ELF-1 (cell line): Measurements from ENCODE around the gene EPB41L5.
A peak's percentile ranks its signal among the peaks of the same experiment; 100 is the strongest.
"Not testable (repeated sequence)": the region's sequence is repeated elsewhere in the genome, so short reads cannot be mapped to it uniquely, and the experiment has no call there.

Experiments
- DNase-seq: peaks from one replicate; pipeline ENCODE4 v3.0.0-alpha.2; 2016; ENCODE audit warnings: low read depth, low spot score

The EPB41L5 gene

GRCh38 chr2:120199817-120200459 is 187.1 kb downstream of the EPB41L5 start:
- not testable (repeated sequence) for DNase-seq

DNA sequence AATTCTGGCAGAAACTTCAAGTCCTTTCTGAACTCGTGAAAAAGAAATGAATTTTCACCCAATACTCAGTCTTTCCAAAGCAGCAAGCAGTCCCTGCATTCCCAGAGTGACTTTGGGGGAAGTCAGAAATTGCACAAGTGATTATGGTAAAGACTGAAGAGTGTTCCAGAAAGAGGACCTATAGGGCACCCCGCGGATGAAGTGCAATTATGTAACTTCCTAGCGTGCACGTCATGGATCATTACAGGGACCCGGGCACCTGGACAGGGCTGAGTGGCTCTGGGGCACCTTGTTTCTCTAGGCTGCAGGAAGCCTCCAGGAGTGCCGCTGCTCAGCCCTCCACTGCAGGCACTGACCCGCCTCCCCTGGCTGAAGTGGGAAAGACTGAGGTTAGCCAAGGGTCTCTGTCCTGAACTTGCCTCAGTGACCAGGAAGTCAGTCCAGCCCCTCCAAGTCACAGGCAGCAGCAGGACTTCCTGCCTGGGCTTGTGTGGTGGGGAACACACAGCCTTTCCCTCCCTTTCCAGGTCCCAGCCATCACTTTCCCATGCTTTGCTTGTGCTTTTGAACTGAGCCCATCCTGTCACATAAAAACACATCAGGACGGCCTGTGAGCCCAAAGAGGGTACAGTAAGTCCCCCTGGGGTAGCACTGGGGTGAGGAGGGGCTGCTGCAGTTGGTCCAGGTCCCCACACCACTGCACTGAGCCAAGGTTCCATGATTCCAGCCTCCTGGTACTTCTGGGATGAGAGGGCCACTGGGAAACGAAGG is 190.6 kb downstream of the EPB41L5 start:
- no peak for DNase-seq

- DNase-seq: peak; percentile 57
These were observed 191.1 kb downstream of the EPB41L5 start for GRCh38 chr2:120204022-120204405.

GRCh38 chr2:120204417-120204816 is 191.5 kb downstream of the EPB41L5 start:
- DNase-seq: no peak

DNA sequence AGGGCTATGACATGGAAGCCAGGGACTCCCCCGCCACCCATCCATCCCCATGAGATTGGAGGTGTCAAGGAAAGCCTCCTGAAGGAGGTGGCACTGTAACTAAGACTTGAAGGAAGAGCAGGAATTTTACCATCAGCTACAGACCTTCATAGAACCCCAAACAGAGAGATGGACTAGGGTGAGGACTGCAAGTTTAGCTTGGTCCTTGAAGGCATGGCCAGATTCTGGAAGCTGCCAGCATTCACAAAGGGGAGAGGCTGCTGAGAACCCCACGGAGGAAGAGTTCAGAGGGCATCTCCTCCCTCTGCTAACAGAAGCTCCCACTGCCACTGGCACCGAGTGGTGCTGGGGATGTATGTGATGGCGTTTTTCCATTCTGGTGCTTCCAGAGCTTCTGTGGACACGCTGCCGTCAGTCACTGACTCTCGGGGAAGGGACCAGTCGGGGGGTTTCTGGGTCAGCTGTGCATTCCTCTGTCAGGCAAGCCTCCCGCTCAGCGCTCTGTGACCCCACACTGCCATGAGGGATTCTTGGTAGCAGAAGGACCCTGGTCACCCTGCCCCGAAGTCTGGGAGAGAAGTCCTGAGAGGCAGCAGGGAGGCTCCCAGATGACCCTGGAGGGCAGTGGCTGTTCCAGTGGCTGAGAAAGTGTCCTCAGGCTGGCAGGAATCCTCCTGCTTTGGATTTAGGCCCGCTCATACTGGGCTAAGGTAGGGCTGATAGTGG is 192.2 kb downstream of the EPB41L5 start:
- DNase-seq: no peak

- peak; percentile 67 for DNase-seq
These were observed 193.2 kb downstream of the EPB41L5 start for GRCh38 chr2:120206022-120206581.

- DNase-seq: no peak
These were observed 195.8 kb downstream of the EPB41L5 start for GRCh38 chr2:120208381-120209353.

- no peak for DNase-seq
These were observed 196.8 kb downstream of the EPB41L5 start for GRCh38 chr2:120209427-120210269.

GRCh38 chr2:120210270-120210693 is 197.4 kb downstream of the EPB41L5 start:
- DNase-seq: no peak

- DNase-seq: no peak
These were observed 205.3 kb downstream of the EPB41L5 start for GRCh38 chr2:120218181-120218580.

DNA sequence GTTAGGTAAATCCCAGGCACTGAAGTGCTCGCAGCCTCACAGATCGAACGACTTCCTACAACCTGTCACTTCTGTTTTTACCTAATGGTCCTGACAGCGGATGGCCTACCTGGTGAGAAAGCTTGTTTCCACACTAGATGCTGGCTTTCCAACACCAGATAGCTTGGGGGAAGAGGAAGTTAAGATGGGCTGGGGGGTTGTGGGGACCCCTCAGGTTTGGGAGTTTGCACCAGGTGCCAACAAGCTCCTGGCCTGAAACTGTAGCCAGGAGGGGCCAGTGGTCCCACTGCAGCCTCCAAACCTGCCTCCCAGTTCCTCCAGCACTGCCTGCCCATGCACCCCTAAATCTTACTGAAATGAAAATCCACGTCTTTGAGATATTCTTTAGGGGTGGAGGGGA is 206.4 kb downstream of the EPB41L5 start:
- no peak for DNase-seq

- DNase-seq: no peak
These were observed 206.9 kb downstream of the EPB41L5 start for GRCh38 chr2:120219766-120220165.

GRCh38 chr2:120220756-120221155 is 207.9 kb downstream of the EPB41L5 start:
- no peak for DNase-seq

DNA sequence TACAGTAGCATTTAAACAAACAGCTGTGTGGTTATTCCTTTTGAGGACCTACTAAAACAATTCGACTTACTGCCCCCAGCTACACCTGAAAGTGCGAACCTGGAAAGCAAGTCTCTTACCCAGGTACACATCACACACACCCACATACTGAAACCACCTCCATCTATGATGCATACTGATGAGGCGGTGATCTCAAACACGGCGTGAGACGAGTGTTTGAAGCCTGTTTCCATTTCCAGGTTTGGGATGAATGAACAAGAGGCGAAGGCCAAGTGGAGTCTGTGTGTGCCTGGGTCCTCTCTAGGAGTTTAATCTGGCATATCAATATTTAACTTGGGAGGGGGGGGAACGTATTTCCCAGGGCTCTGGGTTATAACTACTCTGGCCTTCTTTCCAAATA is 208.7 kb downstream of the EPB41L5 start:
- no peak for DNase-seq

- no peak for DNase-seq
These were observed 209.5 kb downstream of the EPB41L5 start for GRCh38 chr2:120222186-120223033.

- peak; percentile 85 for DNase-seq
These were observed 210.4 kb downstream of the EPB41L5 start, which contains the start of gene TMEM185B for GRCh38 chr2:120223034-120223912. Gene TMEM185B, minus strand, starts transcription at chr2:120223400. Its CDS starts 424 bp downstream, at chr2:120222976.

GRCh38 chr2:120224256-120224655 is 211.4 kb downstream of the EPB41L5 start:
- peak; percentile 45 for DNase-seq
